ENCODE results near the gene RAB30. TPM values are rescaled to one million over a fixed set of nuclear protein-coding genes. Genes with fewer than 3 reads are reported as not detected.

The RAB30 gene
- polyA plus RNA-seq, 1 donor from 2014 or later, result 36.4 TPM

- H2AFZ ChIP-seq (ENCODE audit: low read depth, low read length), result no peak overlapping the region
- no peak overlapping the region for H3K27ac ChIP-seq (ENCODE audit: low read length)
- no peak overlapping the region for H3K4me2 ChIP-seq (ENCODE audit: low read length)
- H3F3A ChIP-seq (ENCODE audit: insufficient read depth, low read length, poor library complexity, severe bottlenecking), result no peaks in the 10 kb centered on the region
- no peaks in the 10 kb centered on the region for H3K9me2 ChIP-seq (ENCODE audit: insufficient read depth, low read length)
- no peaks in the 10 kb centered on the region for H3K27me3 ChIP-seq (ENCODE audit: insufficient read depth, low read depth, low read length)
- H4K20me1 ChIP-seq (ENCODE audit: insufficient read depth), result no peaks in the 10 kb centered on the region
- H3K9ac ChIP-seq (ENCODE audit: low read length), result no peak overlapping the region
- H3K4me3 ChIP-seq (ENCODE audit: low read length), result no peak overlapping the region
- no peak for TF ChIP-seq POLR2AphosphoS5 (IDR thresholded peaks at IDR 0.05)
- TF ChIP-seq TAF1 (IDR thresholded peaks at IDR 0.05; ENCODE audit: low read depth), result no peak
- TF ChIP-seq EZH2 (IDR thresholded peaks at IDR 0.05; ENCODE audit: borderline replicate concordance, insufficient read depth, low read length, poor library complexity, severe bottlenecking), result no peak
- no peak for TF ChIP-seq RAD21 (conservative IDR thresholded peaks at IDR 0.05)
- no peak for TF ChIP-seq EP300 (conservative IDR thresholded peaks at IDR 0.05; ENCODE audit: poor library complexity, severe bottlenecking)
- no peak for TF ChIP-seq CTCF (IDR thresholded peaks at IDR 0.05; ENCODE audit: poor library complexity, severe bottlenecking)
- TF ChIP-seq SMC3 (conservative IDR thresholded peaks at IDR 0.05; ENCODE audit: poor library complexity), result no peak
- TF ChIP-seq MXI1 (conservative IDR thresholded peaks at IDR 0.05; ENCODE audit: poor library complexity, severe bottlenecking), result no peak
- no peak for TF ChIP-seq REST (IDR thresholded peaks at IDR 0.05; ENCODE audit: borderline replicate concordance)
- H3K36me3 ChIP-seq (ENCODE audit: insufficient read depth, low read length), result peaks cover 6% of the 10 kb centered on the region
- peaks cover 8% of the 10 kb centered on the region for H3K79me2 ChIP-seq (replicated peaks; ENCODE audit: insufficient read depth, low read length)
- H3K9me3 ChIP-seq (ENCODE audit: low read length), result no peaks in the 10 kb centered on the region
These were observed 6.6 kb upstream of the RAB30 start for GRCh38 chr11:83078269-83078668.

GRCh38 chr11:83073884-83074283 lies 2.2 kb upstream of the RAB30 start:
- Histone ChIP-seq H3K4me2 (ENCODE audit: low read length) (peak overlapping the region; percentile 90), H3K9ac (ENCODE audit: low read length) (no peak overlapping the region), H3F3A (ENCODE audit: insufficient read depth, low read length, poor library complexity, severe bottlenecking) (peaks cover 4% of the 10 kb centered on the region), H3K27ac (ENCODE audit: low read length) (no peak overlapping the region), H3K4me3 (ENCODE audit: low read length) (peak overlapping the region; percentile 75), H3K9me2 (ENCODE audit: insufficient read depth, low read length) (no peaks in the 10 kb centered on the region), H3K36me3 (ENCODE audit: insufficient read depth, low read length) (peaks cover 6% of the 10 kb centered on the region), H3K27me3 (ENCODE audit: insufficient read depth, low read depth, low read length) (no peaks in the 10 kb centered on the region), H4K20me1 (ENCODE audit: insufficient read depth) (no peaks in the 10 kb centered on the region), H3K9me3 (ENCODE audit: low read length) (no peaks in the 10 kb centered on the region), H2AFZ (ENCODE audit: low read depth, low read length) (no peak overlapping the region), H3K79me2 (replicated peaks; ENCODE audit: insufficient read depth, low read length) (peaks cover 40% of the 10 kb centered on the region)
- TF ChIP-seq EP300 (conservative IDR thresholded peaks at IDR 0.05; ENCODE audit: poor library complexity, severe bottlenecking) (no peak), EZH2 (IDR thresholded peaks at IDR 0.05; ENCODE audit: borderline replicate concordance, insufficient read depth, low read length, poor library complexity, severe bottlenecking) (no peak), POLR2AphosphoS5 (IDR thresholded peaks at IDR 0.05) (no peak), TAF1 (IDR thresholded peaks at IDR 0.05; ENCODE audit: low read depth) (no peak), RAD21 (conservative IDR thresholded peaks at IDR 0.05) (no peak), SMC3 (conservative IDR thresholded peaks at IDR 0.05; ENCODE audit: poor library complexity) (no peak), CTCF (IDR thresholded peaks at IDR 0.05; ENCODE audit: poor library complexity, severe bottlenecking) (no peak), REST (IDR thresholded peaks at IDR 0.05; ENCODE audit: borderline replicate concordance) (no peak), MXI1 (conservative IDR thresholded peaks at IDR 0.05; ENCODE audit: poor library complexity, severe bottlenecking) (no peak)
